Esophagus mucosa (tissue), 1 donor: ENCODE measurements around the gene RNASE3. TPM values are rescaled to one million over a fixed set of nuclear protein-coding genes. Genes with fewer than 3 reads are reported as not detected.
A peak's percentile ranks its signal among the peaks of the same experiment; 100 is the strongest.
"Not testable (repeated sequence)": the region's sequence is repeated elsewhere in the genome, so short reads cannot be mapped to it uniquely, and the experiment has no call there.

Experiments used
- ATAC-seq: fragments of 200-7000 bp; cut with Tn5 transposase; one replicate; pipeline ENCODE4 v1.9.1; 2020
- total RNA-seq: library from RNA; stranded (reverse); gene quantifications from one replicate; pipeline ENCODE4 v1.2.4, GENCODE V29; 2023
- donor health status: DM: yes; HTN: yes; CAD: no.

Gene RNASE3
- not detected for total RNA-seq

DNA sequence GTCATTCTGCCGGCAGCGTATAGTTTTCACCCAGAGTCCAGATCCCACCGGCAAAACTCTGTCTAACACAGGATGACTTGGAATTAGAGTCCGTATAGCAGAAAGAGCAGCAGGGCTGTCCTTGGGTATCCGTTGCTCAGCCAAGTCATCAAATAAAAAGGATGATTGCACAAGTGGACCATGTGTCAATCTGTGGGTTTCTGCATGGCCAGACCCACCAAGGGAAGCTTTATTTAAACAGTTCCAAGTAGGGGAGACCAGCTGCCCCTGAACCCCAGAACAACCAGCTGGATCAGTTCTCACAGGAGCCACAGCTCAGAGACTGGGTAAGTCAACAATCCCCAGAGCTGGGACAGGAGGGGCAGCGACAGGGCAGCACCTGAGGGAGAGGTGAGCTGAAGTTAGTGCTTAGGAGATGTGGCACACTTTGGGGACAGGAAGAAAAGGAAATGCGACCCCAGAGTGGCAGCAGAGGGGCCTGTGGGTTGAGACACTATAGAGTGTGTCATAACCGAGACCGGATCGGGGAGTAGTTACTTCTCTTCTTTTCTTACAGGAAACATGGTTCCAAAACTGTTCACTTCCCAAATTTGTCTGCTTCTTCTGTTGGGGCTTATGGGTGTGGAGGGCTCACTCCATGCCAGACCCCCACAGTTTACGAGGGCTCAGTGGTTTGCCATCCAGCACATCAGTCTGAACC is at the start of gene RNASE3:
RNASE3 (plus strand) TSS at position 260 of the 700 bp plus-strand sequence; CDS start at position 562, 302 bp downstream.
- ATAC-seq = not testable (repeated sequence)

GRCh38 chr14:20846560-20846959 is 44.6 kb upstream of the RNASE3 start:
- ATAC-seq = no peak

GRCh38 chr14:20848316-20848954 is 42.8 kb upstream of the RNASE3 start:
- ATAC-seq = no peak

GRCh38 chr14:20848955-20849570 is 42.1 kb upstream of the RNASE3 start:
- no peak for ATAC-seq

DNA sequence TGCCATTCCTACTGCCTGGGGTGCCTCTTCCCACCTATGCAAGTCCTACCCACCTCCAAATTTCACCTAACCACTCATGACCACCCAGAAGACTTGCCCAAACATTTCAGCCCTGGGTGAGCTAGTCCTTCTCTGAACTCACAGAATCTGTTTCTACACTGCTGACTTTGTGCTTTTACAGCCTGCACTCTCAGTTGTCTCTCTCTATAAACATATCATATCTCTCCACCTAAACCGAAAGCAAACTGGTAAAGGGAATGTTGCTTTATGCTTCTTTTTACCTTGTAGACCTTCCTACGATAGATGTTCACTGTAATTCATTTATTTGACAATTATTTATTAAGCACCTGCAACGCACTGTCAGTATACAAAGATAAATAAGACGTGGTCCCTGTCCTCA is 38.1 kb upstream of the RNASE3 start:
- ATAC-seq = no peak

- peak; percentile 92 for ATAC-seq
These were observed 35.4 kb upstream of the RNASE3 start for GRCh38 chr14:20855652-20856291.

DNA sequence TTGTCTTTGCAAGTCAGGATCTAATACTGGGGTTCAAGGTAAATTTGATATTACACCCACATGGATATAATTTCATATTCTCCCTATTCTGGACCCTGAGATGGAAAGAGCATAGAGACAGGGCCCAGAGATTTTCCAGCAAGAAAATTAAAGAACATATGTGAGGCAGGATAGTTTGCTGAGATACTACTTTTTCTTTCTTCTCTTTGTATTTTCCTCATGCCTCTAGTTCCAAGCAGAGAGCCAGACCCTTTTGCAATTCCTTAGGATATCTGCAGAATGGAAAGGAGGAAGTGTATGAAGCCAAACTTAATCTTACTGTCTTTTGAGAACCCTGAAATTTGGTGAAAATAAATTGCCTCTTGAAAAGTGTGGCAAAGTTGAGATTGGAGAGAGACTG is 34.0 kb upstream of the RNASE3 start:
- ATAC-seq = no peak

- ATAC-seq = peak; percentile 51
These were observed 33.4 kb upstream of the RNASE3 start for GRCh38 chr14:20857630-20858261.

- no peak for ATAC-seq
These were observed 25.0 kb upstream of the RNASE3 start for GRCh38 chr14:20866194-20866593.

DNA sequence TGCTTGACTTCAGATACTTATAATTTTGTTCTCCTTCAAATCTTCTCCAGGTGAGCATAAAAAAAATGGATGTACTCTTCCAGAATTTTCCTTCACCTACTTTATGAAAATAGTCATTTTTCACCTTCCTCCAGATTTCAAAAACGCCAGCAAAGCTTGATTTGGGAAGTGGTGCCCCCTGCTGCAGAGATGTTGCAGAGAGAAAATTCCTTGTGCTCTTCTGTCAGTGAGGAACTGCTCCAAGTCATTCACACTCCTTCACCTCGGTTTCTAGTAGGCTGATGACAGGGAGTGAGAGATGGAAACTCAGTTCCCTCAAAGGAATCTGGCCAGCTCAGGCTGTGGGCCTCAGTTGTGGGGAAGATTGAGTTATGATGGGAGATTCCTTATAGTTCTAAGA is 24.2 kb upstream of the RNASE3 start:
- ATAC-seq = no peak

DNA sequence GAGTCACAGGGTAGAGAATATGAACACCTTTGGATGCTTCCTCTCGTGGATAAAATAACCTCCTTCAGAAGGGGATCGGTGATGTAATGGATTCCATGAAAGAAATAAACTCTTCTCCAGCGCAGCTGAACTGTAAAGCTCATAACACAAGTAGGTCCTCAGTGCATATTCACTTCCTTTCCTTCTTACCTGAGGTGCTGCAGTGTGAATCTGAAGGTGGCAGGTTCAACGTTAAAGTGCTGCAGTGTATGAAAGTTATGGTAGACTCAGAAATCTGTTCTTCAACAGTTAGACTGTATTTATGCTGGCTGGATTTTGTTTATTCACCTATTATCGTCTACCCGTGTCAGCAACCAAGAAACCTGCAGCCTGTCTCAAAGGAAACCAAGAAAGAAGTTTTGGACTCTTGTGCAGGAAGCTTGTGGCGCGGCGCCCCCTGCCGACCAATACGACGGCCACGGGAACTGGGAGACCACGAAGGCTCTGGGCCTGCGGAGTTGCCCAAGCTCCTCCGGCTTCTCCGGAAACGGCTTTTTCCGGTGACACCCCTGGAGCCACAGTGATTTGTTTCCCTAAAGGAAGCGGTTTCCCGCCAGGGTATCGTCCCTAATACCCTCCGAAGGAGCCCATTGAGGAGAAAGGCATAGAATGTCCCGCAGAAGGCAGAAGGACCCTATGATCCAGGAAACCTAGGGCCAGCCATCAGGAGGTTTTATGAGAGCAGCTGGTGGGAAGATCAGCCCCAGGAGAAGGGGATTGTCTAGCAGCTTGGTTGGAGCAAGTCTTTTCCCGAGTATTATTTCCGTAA is 17.6 kb upstream of the RNASE3 start:
- peak; percentile 64 for ATAC-seq

DNA sequence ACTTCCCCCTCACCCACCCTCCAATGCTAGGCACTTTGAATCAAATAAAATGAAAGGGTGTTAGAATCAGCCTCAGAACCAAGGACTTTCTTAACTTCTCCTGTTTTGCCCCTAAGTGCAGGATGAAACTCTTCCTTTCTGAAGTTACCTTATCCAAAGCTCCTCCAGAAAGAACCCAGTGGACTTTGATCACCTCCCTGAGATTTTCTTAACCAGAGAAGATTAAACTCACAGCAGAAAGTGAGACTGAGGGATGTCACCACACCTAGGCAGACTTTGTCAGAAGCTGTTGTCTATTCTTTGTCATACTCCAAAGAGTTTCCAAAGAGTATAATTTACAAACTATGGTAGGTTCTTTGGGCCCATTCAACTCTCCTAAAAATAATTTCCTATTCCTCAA is 14.2 kb upstream of the RNASE3 start:
- ATAC-seq = no peak

GRCh38 chr14:20878695-20879094 is 12.5 kb upstream of the RNASE3 start:
- no peak for ATAC-seq

- ATAC-seq = not testable (repeated sequence)
These were observed 10.0 kb upstream of the RNASE3 start for GRCh38 chr14:20881229-20881628.

GRCh38 chr14:20882787-20883186 is 8.4 kb upstream of the RNASE3 start:
- ATAC-seq = not testable (repeated sequence)

GRCh38 chr14:20888411-20888810 is 2.8 kb upstream of the RNASE3 start:
- not testable (repeated sequence) for ATAC-seq

DNA sequence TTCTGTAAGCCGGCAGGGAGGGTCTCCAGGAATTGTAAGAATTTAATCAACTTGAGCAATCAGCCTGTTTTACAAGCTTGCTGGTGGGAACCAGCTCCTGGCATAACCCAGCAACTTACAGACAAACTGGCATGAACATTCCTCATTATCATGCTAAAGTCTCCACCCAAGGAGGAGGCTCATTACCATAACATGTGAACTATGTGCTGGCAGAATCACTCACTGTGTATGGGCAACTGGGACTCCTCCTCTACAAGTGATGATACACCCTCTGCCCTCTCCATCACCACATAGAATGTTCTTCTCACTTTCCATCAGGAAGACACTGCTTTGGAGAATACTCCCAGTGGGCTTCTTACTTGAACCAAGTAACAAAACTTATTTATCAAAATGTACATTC is 4.1 kb downstream of the RNASE3 start:
- not testable (repeated sequence) for ATAC-seq

- ATAC-seq = no peak
These were observed 13.3 kb downstream of the RNASE3 start for GRCh38 chr14:20904393-20905029.

- no peak for ATAC-seq
These were observed 14.5 kb downstream of the RNASE3 start for GRCh38 chr14:20905676-20906075.

GRCh38 chr14:20907214-20907613 is 16.0 kb downstream of the RNASE3 start:
- ATAC-seq = no peak

GRCh38 chr14:20910822-20911221 is 19.6 kb downstream of the RNASE3 start:
- not testable (repeated sequence) for ATAC-seq
